ENCODE results near the gene SERPINA7.

Gene SERPINA7

GRCh38 chrX:106038625-106039024 is at the start of gene SERPINA7:
Gene SERPINA7, minus strand, starts transcription at chrX:106038727. Its CDS starts 1,669 bp downstream, at chrX:106037058.
- Histone ChIP-seq H3K9ac (ENCODE audit: low read length) (no peak within 1 kb of the TSS), H3K79me2 (ENCODE audit: insufficient read depth, low read length) (no peaks in the 10 kb centered on the region), H3K27ac (ENCODE audit: low read depth, low read length, poor library complexity, severe bottlenecking) (no peak within 1 kb of the TSS), H4K20me1 (ENCODE audit: insufficient read depth, low read length) (no peaks in the 10 kb centered on the region), H3K9me2 (ENCODE audit: low read depth, low read length) (no peaks in the 10 kb centered on the region), H3K4me1 (ENCODE audit: insufficient read depth, low read length, severe bottlenecking) (no peaks in the 10 kb centered on the region), H3F3A (ENCODE audit: insufficient read depth, low read length) (no peaks in the 10 kb centered on the region), H2AFZ (ENCODE audit: low read length) (no peak within 1 kb of the TSS), H3K4me2 (ENCODE audit: low read length) (no peak within 1 kb of the TSS), H3K36me3 (ENCODE audit: insufficient read depth, low read length) (no peaks in the 10 kb centered on the region), H3K9me3 (ENCODE audit: low read length) (no peaks in the 10 kb centered on the region), H3K4me3 (ENCODE audit: low read depth, low read length, poor library complexity, severe bottlenecking) (no peak within 1 kb of the TSS), H3K27me3 (ENCODE audit: insufficient read depth, low read length) (no peaks in the 10 kb centered on the region)
- TF ChIP-seq CTCF (IDR thresholded peaks at IDR 0.05; ENCODE audit: low read length) = no peak
- no peak for TF ChIP-seq EZH2 (IDR thresholded peaks at IDR 0.05; ENCODE audit: borderline replicate concordance, low read length)

- no peaks in the 10 kb centered on the region for H3K36me3 ChIP-seq (ENCODE audit: insufficient read depth, low read length)
- no peaks in the 10 kb centered on the region for H3F3A ChIP-seq (ENCODE audit: insufficient read depth, low read length)
- no peak overlapping the region for H3K4me2 ChIP-seq (ENCODE audit: low read length)
- no peaks in the 10 kb centered on the region for H3K27me3 ChIP-seq (ENCODE audit: insufficient read depth, low read length)
- H3K79me2 ChIP-seq (ENCODE audit: insufficient read depth, low read length) = no peaks in the 10 kb centered on the region
- no peaks in the 10 kb centered on the region for H3K4me1 ChIP-seq (ENCODE audit: insufficient read depth, low read length, severe bottlenecking)
- no peaks in the 10 kb centered on the region for H3K9me3 ChIP-seq (ENCODE audit: low read length)
- H3K27ac ChIP-seq (ENCODE audit: low read depth, low read length, poor library complexity, severe bottlenecking) = no peak overlapping the region
- H2AFZ ChIP-seq (ENCODE audit: low read length) = no peak overlapping the region
- H3K9ac ChIP-seq (ENCODE audit: low read length) = no peak overlapping the region
- no peaks in the 10 kb centered on the region for H4K20me1 ChIP-seq (ENCODE audit: insufficient read depth, low read length)
- TF ChIP-seq EZH2 (IDR thresholded peaks at IDR 0.05; ENCODE audit: borderline replicate concordance, low read length) (no peak), CTCF (IDR thresholded peaks at IDR 0.05; ENCODE audit: low read length) (no peak)
- H3K4me3 ChIP-seq (ENCODE audit: low read depth, low read length, poor library complexity, severe bottlenecking) = no peak overlapping the region
- no peaks in the 10 kb centered on the region for H3K9me2 ChIP-seq (ENCODE audit: low read depth, low read length)
Measured at GRCh38 chrX:106069048-106069447, 30.5 kb upstream of the SERPINA7 start.

GRCh38 chrX:106050054-106050453 is 11.5 kb upstream of the SERPINA7 start:
- H3K4me2 ChIP-seq (ENCODE audit: low read length) = no peak overlapping the region
- H4K20me1 ChIP-seq (ENCODE audit: insufficient read depth, low read length) = no peaks in the 10 kb centered on the region
- H3K9me2 ChIP-seq (ENCODE audit: low read depth, low read length) = no peaks in the 10 kb centered on the region
- H3K36me3 ChIP-seq (ENCODE audit: insufficient read depth, low read length) = no peaks in the 10 kb centered on the region
- no peaks in the 10 kb centered on the region for H3F3A ChIP-seq (ENCODE audit: insufficient read depth, low read length)
- TF ChIP-seq EZH2 (IDR thresholded peaks at IDR 0.05; ENCODE audit: borderline replicate concordance, low read length) (no peak), CTCF (IDR thresholded peaks at IDR 0.05; ENCODE audit: low read length) (no peak)
- no peak overlapping the region for H3K27ac ChIP-seq (ENCODE audit: low read depth, low read length, poor library complexity, severe bottlenecking)
- no peak overlapping the region for H3K4me3 ChIP-seq (ENCODE audit: low read depth, low read length, poor library complexity, severe bottlenecking)
- H3K79me2 ChIP-seq (ENCODE audit: insufficient read depth, low read length) = no peaks in the 10 kb centered on the region
- H3K9ac ChIP-seq (ENCODE audit: low read length) = no peak overlapping the region
- H3K4me1 ChIP-seq (ENCODE audit: insufficient read depth, low read length, severe bottlenecking) = no peaks in the 10 kb centered on the region
- no peak overlapping the region for H2AFZ ChIP-seq (ENCODE audit: low read length)
- no peaks in the 10 kb centered on the region for H3K9me3 ChIP-seq (ENCODE audit: low read length)
- no peaks in the 10 kb centered on the region for H3K27me3 ChIP-seq (ENCODE audit: insufficient read depth, low read length)

All from OCI-LY1 (cell line).